Right ventricle myocardium inferior (tissue), 1 donor: Measurements from ENCODE around the gene DNAH1. TPM values are rescaled to one million over a fixed set of nuclear protein-coding genes. Genes with fewer than 3 reads are reported as not detected.

Experiments used
- ATAC-seq: fragments of 200-7000 bp; cut with Tn5 transposase; one replicate; pipeline ENCODE4 v1.9.1; 2020; ENCODE audit warnings: mild to moderate bottlenecking, moderate library complexity
- DNase-seq: peaks from one replicate; pipeline ENCODE4 v3.0.0; 2021; ENCODE audit errors: missing footprints
- intact Hi-C: fragments of 100-400 bp; cut with DNase I; formaldehyde crosslinking; loops from one replicate; pipeline ENCODE4 v1.11.0; 2022
- total RNA-seq: library from RNA; stranded (reverse); fragmentation: NEBNext Ultra II Directional; extraction: Animal tissue kit (Norgen Biotek cat#: 25700); gene quantifications from one replicate; pipeline ENCODE4 v1.2.1, GENCODE V29; 2021
- donor health status: DM: no; HTN: yes; CAD: no; lungs with severe emphysema.

Gene DNAH1
- total RNA-seq, 1 donor from 2014 or later = 2.2 TPM

GRCh38 chr3:52367891-52368880 lies 52.1 kb downstream of the DNAH1 start:
- no peak for DNase-seq
- intact Hi-C loops = no loop called here
- no peak for ATAC-seq

- ATAC-seq = no peak
- DNase-seq = no peak
Measured at GRCh38 chr3:52370531-52370930, 54.4 kb downstream of the DNAH1 start.

GRCh38 chr3:52372822-52373504 lies 56.8 kb downstream of the DNAH1 start:
- DNase-seq (no peak), ATAC-seq (peak; percentile 27)
- intact Hi-C loops = no loop called here

More at GRCh38 chr3:52370531-52370930, 54.4 kb downstream of the DNAH1 start:
- intact Hi-C loops = no loop called here

- ATAC-seq = no peak
- no peak for DNase-seq
- intact Hi-C loops = no loop called here
Measured at GRCh38 chr3:52373676-52374075, 57.6 kb downstream of the DNAH1 start.

DNA sequence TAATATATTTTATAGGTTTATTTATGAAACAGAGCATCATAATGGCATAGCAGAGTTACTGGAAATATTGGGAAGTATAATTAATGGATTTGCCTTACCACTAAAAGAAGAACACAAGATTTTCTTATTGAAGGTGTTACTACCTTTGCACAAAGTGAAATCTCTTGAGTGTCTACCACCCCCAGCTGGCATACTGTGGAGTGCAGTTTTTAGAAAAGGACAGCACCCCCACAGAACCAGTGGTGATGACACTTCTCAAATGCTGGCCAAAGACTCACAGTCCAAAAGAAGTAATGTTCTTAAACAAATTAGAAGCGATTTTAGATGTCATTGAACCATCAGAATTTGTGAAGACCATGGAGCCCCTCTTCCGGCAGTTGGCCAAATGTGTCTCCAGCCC lies 58.1 kb downstream of the DNAH1 start:
- DNase-seq (no peak), ATAC-seq (no peak)
- intact Hi-C loops = no loop called here

DNA sequence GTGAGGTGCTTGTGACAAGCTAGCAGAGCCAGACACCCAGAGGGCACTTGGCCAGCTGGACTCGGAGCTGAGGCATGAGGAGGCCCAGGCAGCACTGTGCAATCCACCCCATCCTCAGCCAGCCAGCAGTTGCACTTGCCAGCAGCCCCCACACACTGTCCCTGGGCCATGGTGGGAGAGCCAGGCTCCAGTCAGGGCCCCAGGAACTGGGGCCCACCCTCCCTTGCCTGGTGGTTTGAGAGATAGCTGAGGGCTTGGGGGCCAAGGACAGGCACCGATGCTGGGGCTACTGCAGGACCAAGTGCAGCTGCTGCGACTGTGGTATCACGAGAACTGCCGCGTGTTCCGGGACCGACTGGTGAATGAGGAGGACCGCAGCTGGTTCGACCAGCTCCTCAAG lies 63.5 kb downstream of the DNAH1 start:
- no peak for DNase-seq
- intact Hi-C loops = no loop called here
- no peak for ATAC-seq

DNA sequence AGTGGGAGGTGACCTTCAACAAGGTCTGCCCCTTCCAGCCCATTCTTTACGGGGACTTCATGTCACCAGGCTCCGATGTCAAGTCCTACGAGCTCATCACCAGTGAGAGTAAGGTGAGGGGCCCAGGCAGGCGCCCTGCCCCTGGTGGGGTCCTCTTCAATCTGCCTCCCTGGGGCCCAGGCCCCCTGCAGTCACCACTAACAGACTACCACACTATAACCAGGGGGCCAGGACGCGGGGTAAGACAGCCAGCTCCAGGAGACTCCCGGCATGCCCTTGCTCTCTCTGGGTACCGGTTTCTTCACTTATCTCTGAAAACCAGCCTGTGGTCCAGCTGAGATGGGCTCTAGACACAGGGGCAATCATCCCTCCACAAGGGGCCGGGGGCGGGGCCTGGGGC lies 63.9 kb downstream of the DNAH1 start:
- intact Hi-C loops = no loop called here

GRCh38 chr3:52381623-52382022 lies 65.5 kb downstream of the DNAH1 start:
- intact Hi-C loops = no loop called here
- DNase-seq (no peak), ATAC-seq (no peak)

More for the DNA sequence above, 63.9 kb downstream of the DNAH1 start:
- DNase-seq (no peak), ATAC-seq (no peak)

- ATAC-seq = no peak
- DNase-seq = no peak
- intact Hi-C loops = no loop called here
Measured at GRCh38 chr3:52383446-52383845, 67.3 kb downstream of the DNAH1 start.

DNA sequence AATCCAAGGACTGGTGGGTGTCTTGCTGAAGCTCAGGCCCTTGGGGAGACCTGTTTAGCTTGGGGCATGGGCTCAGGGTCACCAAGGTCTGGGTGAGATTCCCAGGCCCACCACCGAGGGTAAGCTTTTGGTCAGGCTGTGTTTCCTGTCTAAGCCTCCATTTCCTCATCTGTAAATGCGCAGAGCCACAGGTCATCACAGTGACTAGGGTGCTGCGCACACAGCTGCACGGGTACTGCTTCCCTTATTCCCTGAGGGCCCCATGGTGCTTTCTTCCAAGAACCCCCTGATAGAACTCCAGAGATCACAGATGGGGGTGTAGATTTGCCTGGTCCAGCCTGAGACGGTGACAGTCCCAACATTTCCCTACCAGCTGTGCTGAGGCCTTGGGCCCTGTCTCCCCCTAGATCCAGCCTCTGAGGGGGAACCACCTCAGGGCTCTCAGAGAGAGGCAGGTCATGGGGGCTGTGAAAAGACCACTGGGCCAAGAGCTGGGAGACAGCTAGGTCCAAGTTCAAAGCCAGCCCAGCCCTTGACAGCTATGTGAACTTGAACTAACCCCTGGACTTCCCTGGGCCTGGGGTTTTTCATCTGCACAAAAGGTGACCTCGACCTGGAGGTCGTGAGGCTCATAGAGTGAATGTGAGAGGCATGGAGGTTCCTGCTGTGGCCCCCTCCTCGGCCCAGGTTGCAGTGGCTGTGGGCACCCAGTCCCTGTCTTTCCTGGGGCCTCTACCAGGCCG lies 68.1 kb downstream of the DNAH1 start:
- DNase-seq (no peak), ATAC-seq (no peak)
- intact Hi-C loops = no loop called here

DNA sequence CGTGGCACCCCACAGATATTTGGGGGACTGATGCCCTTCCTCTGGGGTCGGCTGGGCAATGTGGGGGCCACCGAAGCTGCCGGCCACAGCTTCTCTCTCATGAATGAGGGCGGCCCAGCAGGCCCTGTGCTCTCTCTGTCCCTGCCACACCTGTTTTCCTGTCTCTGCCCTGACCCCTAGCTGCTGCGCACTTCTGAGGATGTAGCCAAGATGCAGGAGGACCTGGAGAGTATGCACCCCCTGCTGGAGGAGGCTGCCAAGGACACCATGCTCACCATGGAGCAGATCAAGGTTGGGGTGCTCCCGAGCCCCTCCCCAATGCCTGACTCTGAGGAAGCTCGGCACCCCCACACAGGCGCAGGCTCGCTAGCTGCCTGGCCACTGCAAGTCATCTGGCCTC lies 69.0 kb downstream of the DNAH1 start:
- no peak for ATAC-seq
- intact Hi-C loops = no loop called here

GRCh38 chr3:52387481-52387880 lies 71.4 kb downstream of the DNAH1 start:
- intact Hi-C loops = no loop called here
- ATAC-seq = no peak
- no peak for DNase-seq

More for the DNA sequence above, 69.0 kb downstream of the DNAH1 start:
- no peak for DNase-seq

DNA sequence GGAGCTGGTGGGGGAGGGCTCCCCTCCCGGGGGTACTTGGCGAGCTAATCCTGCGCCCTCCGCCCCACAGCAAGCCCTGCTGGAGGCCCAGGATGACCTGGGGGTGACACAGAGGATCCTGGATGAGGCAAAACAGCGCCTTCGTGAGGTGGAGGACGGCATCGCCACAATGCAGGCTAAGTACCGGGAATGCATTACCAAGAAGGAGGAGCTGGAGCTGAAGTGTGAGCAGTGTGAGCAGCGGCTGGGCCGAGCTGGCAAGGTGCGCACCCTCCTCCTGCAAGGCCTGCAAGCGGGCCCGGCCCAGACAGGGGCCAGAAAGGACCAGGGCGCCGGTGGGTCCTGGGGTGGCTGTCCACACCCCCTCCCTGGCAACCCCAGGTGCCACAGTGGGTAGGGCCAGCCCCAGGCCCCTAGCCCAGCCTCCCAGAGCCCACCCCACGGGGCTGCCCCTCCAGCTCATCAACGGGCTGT lies 72.3 kb downstream of the DNAH1 start:
- ATAC-seq (no peak), DNase-seq (no peak)
- intact Hi-C loops = no loop called here

DNA sequence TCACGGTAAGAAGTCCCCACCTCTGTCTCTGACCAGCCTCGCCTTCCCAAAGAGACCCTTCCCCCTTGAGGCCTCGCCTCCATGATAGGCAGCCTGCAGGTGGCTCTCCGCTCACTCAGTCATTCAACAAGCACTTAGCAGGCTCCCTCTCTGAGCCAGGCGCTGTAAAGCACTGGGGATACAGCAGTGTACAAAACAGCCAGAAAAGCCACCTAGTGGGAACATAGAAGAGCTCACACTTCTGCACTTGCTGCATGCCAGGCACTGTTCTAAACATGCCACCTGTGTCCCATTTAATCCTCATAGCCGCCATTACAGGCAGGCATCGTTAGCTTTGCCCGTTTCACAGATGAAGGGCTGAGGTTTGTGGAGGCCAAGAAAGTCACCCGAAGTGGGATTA lies 72.8 kb downstream of the DNAH1 start:
- ATAC-seq = no peak
- intact Hi-C loops = no loop called here
- peak; percentile 7 for DNase-seq

DNA sequence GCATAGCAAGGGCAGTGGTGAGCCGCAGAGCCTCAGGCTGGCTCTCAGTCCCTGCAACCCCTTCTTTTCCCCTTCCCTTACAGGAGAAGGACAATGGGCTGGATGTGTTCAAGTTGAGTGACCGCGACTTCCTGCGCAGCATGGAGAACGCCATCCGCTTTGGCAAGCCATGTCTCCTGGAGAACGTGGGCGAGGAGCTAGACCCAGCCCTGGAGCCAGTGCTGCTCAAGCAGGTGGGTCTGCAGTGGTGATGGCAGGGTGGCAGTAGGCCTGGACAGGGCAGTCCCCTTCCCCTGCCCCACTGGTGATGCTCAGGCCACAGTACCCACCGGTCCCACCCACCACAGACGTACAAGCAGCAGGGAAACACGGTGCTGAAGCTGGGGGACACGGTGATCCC lies 75.0 kb downstream of the DNAH1 start:
- no peak for ATAC-seq
- intact Hi-C loops = no loop called here
- no peak for DNase-seq

DNA sequence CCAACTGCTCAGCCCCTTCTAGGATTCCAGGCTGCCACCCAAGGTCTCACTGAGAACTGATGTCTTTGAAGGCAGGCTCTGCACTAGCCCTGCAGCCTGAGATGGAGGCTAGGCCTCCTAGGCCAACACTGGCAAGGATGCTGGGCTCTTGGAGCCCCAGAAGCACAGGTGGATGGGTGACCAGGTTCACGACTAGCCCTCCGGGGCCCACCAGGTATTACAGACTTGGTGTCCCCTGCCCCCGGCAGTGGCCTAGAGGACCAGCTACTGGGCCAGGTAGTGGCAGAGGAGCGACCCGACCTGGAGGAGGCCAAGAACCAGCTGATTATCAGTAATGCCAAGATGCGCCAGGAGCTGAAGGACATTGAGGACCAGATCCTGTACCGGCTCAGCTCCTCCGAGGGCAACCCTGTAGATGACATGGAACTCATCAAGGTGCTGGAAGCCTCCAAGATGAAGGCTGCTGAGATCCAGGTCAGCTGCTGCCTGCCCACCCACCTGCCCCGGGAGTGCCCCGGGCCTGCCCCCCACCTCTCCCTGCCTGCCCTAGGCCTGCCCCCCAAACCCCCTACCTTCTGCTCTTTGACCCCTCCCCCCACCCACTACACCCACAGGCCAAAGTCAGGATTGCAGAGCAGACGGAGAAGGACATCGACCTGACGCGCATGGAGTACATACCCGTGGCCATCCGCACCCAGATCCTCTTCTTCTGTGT lies 76.3 kb downstream of the DNAH1 start:
- no peak for ATAC-seq
- intact Hi-C loops = no loop called here
- peak; percentile 40 for DNase-seq

- intact Hi-C loops = no loop called here
- ATAC-seq (no peak), DNase-seq (peak; percentile 53)
Measured at GRCh38 chr3:52393131-52393807, 77.2 kb downstream of the DNAH1 start.
